Ureter (tissue), 1 donor: ENCODE measurements around the gene IVD. TPM values are rescaled to one million over a fixed set of nuclear protein-coding genes. Genes with fewer than 3 reads are reported as not detected.

Experiments used
- DNase-seq: peaks from one replicate; pipeline ENCODE4 v3.0.0-alpha.2; 2020; ENCODE audit warnings: low spot score
- total RNA-seq: library from RNA; stranded (reverse); gene quantifications from one replicate; pipeline ENCODE4 v1.2.4, GENCODE V29; 2023
- donor health status: DM: yes; HTN: yes; CAD: no.

Gene IVD
- total RNA-seq, 1 donor from 2014 or later, result 109 TPM

DNA sequence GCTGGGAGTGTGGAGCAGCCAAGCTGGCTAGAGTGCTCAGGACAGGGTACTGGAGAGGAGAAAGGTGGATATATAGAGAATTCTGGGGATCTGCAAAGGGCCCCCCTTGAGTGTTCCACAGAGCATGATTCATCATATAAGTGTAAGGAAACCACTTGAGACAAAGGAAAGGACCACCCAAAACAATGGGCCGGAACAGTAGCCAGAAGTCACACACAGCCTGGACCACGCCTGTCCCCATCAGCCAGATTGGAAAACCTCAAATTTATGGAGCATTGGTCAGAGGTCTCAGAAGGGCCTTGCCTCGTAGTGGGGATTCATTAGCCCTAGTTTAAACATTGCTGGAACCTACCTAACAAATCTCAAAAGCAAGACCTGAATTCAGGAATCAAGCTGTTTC, 28.0 kb upstream of the IVD start:
- DNase-seq, result no peak

DNA sequence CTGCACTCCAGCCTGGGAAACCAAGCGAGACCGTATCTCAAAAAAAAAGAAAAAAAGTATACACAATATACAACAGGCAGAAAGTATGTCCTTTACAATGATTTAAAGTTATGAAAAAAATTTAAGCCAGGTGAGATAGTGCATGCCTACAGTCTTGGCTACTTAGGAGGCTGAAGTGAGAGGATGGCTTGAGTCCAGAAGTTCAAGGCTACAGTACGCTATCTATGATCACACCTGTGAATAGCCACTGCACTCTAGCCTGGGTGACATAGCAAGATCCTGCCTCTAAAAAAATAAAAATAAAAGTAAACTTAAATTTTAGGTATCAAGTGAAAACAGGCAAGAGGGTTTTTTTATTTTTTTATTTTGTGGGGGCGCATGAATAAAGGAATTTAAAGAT, 26.2 kb upstream of the IVD start:
- DNase-seq, result no peak

DNA sequence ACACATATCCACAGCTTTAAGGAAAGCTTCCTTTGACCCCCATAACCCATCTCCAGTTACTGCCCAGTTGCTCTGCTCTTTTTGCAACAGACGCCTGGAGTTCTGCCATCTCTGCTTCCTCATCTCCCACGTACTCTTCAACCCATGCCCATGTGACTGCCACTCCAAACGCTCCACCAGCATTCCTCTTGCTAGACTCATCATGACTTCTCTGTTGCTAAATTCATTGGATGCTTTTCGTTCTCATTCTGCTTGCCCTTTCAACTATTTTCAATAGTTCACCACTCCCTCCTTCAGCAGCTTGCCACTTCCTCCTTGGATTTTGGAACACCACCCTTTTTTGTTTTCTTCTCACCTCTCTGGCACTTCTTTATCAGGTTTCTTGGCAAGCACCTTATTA, 25.7 kb upstream of the IVD start:
- DNase-seq, result peak; percentile 72

DNA sequence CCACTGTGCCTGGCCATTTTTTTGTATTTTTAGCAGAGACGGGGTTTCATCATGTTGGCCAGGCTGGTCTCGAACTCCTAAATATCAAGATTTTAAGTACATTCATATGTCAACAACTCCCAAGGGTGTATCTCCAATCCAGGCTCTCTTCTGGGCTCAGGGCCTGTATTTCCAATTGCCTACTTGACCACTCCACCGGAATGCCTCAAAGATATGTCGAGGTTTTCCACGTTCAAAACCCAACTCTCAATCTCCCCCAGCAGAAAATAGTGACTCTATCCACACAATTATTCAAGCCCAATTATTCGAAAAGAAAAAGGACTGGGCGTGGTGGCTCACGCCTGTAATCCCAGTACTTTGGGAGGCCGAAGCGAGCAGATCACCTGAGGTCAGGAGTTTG, 25.0 kb upstream of the IVD start:
- DNase-seq, result no peak

DNA sequence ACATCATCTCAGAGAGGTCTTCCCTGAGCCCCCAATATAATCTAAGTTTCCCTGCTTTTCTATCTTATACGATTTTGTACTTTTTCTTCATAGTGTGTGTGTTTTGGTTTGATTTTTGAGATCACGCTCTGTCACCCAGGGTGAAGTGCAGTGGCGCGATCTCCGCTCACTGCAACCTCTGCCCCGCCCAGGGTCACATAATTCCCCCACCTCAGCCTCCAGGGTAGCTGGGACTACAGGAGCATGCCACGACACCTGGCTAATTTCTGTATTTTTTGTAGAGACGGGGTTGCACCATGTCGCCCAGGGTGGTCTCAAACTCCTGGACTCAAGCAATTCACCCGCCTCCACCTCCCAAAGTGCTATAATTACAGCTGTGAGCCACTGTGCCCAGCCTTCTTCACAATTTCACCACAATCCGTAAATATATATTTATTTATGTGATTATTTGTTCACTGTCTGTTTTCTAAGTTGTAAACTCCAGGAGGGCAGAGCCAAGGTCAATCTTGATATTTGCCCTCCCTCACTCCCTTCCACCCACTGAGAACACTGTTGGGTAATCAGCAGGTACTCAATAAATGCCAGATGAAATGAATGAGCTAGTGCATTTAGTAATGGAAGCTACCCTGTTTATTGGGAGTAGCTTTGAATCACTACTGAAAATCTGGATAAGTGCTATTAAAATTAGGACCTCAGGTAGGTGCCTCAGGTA, 23.6 kb upstream of the IVD start:
- DNase-seq, result no peak

DNA sequence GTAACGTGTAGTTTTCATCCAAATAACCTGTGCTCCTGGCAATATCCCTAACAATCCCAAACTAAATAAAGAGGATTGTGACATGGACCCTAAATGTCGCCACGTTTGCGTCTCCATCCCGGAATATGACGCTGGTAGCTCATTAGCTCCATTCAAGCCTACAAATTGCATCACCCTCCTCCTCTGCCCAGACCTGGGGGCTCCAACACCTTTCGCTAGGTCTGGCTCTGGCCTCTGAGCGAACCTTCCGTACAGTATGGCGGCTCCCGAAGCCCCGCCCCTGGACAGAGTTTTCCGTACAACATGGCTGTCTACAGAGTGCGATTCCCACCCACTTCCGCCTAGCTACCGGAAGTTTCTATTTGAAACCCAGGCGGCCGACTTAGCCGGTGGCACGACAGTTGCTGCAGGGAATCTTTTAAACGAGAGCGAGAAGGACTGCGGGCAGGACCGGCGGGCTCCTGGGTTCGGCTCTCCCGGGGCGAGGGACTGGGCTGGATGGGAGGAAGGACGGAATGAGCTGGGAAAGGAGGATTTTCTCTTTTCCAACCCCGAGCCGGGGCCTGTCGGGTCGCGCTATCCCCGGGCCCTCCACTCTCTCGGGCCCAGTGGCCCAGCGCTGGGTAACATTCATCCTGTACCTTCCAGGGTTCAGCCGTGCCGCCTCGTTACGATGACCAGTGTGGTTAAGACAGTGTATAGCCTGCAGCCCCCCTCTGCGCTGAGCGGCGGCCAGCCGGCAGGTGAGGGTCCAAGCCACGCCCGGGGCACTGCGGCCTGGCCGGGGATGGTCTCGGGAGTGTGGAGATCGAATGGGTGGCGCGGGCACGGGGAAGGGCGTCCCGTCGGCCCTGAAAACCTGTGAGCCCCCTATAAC, 22.8 kb upstream of the IVD start, which contains the start of gene KNSTRN:
KNSTRN (plus strand) TSS at position 142 of the 877 bp plus-strand sequence; CDS start at position 257, 115 bp downstream.
- peak; percentile 93 for DNase-seq

DNA sequence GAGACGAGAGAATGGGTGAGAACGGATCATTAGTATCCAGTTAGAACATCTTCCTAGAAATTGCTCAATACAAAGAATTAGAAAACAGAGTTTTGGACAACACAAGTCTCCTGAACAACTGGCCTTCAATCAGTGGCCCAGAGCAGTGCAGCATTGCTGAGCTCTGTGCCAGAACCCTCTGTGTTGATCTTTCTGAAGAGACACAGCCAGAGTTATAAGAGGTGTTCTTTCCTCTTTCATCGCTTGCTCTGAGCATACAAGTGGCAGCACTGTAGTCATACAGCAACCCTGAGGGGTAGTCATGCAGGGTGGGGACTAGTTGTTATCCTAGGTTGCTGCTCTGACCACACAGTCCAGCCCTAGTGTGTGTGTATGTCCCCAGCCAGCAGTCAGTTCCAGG, 19.1 kb upstream of the IVD start:
- no peak for DNase-seq

DNA sequence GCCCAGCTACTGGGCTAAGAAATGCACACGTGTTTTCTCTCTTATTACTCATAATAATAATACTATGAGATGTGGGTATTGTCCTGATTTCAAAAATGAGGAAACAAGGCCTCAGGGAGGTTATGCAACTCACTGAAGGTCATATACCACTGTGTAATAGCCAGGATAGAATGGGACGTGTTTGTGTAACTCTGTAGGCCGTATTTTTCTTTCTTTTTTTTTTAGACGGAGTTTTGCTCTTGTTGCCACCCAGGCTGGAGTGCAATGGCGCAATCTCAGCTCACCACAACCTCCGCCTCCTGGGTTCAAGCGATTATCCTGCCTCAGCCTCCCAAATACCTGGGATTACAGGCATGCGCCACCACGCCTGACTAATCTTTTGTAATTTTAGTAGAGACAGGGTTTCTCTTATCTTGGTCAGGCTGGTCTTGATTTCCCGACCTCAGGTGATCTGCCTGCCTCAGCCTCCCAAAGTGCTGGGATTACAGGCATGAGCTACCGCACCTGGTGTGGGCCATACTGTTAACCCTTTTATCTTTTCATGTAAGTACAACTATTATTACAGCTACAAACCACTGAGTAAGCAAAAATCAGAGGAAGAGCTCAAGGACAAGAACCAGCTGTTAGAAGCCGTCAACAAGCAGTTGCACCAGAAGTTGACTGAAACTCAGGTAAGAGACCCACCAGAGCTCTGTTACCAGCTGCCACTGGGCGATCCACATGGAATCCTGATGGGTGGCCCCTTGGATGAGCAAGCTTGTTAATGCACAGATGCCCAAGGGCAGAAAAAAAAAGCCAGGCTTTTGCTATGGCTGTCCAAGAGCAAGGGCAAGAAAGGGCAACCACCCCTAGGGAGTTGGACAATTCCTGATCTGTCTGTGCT, 16.4 kb upstream of the IVD start:
- no peak for DNase-seq

DNA sequence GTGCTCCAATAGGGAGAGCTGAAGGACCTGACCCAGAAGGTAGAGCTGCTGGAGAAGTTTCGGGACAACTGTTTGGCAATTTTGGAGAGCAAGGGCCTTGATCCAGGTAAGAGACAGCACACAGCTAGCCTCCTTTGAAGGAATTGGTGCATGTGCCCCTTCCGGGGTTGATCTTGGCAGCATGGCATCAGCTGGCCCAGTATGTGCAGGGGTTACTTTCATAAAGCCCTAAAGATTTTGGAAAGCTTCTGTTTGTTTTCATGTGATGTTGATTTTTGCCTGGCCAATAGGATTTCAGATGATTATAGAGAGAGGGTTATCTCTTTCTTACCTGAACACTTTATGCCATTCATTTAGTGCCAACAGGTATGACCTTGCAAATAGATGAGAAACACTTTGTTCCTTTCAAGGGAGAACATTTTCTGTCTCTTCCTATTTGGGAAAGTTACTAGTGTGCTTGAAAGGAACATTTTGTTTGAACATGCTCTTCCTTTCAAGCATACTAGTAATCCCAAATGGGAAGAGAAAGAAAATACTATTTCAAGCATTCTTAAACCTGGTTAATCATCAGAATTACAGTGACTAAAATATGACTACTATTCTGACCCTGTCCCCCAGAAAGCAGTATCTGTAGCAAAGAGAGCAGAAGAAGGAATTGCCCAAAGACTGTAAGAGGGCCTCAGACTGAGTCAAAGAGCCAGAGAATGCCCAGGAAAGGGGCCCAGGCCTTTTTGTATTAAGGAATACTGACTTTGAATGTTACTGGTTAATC, 15.6 kb upstream of the IVD start:
- DNase-seq, result no peak

DNA sequence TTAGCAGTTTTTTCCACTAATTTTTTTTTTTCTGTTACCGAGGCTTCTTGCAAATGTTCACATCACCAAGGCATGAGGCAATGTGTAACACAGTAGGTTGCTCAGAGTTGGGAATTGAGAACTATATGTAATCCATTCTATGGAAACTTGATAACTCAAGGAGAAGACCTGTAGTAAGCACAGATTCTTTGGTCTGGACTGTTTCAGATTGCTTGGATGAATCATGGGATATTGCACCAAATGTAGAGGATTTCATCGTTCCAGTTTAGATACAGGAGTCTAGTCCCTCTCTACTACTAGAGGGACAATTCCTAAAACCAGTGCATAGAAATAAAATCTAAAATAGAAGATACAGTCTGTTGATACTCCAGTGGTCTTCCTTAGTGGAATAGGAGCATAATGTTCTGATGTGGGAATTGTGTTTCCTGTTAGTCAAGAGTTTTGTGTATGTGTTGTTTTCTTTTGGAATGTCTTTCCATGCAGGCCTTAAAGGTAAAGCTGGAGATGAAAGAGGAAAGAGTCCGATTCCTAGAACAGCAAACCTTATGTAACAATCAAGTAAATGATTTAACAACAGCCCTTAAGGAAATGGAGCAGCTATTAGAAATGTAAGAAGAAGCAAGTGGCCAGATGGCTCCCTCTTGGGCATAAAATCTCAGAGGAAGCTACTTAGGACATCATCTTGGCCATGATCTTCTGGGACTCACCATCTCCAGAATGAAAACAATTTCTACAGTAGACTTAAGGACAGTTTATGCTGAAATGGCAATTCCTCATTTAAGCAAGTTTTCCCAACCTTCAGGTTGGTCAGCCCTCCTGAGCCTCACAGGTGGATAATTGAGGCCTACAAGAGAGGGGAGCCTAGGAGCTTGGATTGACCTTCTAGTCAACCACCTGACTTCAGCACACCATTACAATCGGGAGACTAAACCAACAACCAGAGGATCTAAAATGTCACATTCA, 12.3 kb upstream of the IVD start:
- no peak for DNase-seq

DNA sequence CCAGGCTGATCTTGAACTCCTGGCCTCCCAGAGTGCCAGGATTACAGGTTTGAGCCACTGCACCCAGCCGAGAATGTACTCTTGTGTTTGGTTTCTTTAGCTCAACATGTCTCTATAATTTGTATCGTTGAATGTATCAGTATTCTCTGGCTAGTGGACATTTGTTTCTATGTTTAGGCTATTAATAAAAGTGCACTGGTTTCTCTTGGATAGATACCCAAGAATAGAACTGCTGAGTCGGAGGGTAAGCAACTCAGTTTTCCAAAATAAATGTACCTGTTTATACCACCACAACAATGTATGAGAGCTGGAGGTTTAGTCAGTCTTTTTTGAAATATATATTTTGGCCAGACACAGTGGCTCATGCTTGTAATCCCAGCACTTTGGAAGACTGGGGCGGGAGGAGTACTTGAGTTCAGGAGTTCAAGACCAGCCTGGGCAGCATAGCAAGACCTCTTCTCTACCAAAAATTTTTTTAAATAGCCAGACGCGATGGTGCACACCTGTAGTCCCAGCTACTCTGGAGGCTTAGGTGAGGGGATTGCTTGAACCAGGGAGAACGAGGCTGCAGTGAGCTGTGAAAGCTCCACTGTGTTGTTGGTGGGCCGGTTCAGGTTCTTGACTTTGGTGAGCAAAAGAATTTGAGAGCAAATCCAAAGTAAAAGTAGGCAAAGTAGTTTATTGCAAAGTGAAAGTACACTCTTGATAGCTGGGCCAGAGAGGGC, 7.7 kb upstream of the IVD start:
- DNase-seq, result no peak

DNA sequence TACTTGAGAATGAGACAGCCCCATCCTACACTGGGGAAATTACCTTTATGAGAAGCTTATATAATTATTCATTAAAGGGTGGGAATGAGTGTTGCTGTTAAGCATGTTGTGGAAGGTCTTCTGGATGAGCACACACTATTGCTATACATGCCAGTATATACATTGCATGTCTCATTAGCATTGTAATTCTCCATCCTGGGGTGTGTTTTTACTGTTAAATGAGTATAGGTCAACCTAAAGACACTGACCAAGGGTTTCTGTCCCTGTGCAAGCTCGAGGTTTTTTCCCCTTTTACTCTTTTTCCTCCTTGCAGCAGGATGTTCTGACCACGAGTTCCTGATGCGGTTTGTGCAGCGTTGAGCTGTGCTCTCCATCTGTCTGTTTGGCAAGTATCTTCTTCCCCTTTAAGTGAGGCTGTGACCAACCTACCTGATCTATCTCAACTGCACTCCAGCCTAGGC, 7.2 kb upstream of the IVD start:
- no peak for DNase-seq

DNA sequence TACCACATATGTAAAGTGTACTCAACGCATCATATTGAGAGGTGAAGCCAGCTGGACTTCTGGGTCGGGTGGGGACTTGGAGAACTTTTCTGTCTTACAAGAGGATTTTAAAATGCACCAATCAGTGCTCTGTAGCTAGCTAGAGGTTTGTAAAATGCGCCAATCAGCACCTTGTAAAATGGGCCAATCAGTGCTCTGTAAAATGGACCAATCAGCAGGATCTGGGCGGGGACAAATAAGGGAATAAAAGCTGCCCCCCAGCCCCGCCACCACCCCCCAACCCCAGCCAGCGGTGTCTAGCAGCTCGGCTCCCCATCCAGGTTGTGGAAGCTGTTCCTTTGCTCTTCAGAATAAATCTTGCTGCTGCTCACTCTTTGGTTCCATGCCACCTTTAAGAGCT, 6.2 kb upstream of the IVD start:
- DNase-seq, result no peak

DNA sequence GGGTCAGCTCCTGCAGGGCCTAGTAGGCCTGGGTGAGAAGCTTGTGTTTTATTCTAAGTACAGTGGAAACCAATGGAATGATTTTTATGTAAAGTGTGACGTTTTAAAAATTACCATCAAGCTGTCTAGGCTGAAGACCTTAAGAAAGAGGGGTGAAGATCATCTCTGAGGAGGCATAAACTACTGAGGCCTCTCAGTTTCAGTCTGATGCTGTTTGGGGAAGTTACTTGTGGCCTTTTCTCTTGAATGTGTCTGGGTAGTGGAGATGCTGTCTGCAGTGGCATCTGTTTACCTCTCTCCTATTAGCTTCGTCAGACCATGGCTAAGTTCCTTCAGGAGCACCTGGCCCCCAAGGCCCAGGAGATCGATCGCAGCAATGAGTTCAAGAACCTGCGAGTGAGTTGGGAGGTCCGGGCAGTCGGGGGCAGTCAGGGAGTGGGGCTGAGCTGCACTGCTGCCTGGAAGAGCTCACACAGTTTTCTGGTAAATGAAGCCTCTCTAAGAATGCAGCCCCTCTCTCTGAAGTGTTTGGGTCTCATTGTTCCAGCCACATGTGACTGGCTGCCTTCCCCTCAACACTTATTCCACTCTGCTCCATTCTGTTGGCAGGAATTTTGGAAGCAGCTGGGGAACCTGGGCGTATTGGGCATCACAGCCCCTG, 1.9 kb downstream of the IVD start:
- DNase-seq, result no peak

DNA sequence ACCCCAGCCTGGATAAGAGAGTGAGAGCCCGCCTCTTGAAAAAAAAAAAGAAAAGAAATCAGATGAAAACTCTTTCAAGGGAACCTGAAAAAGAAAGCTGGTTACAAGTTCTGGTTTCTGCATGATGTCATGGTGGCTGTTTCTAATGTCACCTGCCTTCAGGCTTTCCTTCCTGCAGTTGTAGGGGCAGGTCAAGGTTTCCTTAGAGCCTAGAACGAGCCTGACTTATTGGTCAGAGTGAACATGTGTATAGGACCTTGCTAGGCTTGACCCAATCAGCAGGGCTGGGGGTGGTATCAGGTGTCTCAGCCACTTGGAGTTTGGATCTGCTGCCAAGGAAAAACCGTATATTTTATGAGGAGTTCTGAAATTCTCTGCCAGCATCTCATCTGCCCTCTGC, 3.8 kb downstream of the IVD start:
- no peak for DNase-seq

DNA sequence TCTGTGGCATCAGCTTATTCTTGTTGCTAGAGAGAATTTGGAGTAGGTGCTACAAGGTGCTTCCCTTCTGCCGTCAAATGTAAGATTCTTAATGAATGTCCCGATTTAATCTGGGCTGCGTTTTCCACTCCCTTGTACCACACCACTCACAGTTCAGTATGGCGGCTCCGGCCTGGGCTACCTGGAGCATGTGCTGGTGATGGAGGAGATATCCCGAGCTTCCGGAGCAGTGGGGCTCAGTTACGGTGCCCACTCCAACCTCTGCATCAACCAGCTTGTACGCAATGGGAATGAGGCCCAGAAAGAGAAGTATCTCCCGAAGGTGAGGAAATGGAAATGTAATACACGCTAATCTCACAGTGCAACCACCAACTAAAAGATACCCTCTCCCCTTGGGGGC, 4.9 kb downstream of the IVD start:
- no peak for DNase-seq

DNA sequence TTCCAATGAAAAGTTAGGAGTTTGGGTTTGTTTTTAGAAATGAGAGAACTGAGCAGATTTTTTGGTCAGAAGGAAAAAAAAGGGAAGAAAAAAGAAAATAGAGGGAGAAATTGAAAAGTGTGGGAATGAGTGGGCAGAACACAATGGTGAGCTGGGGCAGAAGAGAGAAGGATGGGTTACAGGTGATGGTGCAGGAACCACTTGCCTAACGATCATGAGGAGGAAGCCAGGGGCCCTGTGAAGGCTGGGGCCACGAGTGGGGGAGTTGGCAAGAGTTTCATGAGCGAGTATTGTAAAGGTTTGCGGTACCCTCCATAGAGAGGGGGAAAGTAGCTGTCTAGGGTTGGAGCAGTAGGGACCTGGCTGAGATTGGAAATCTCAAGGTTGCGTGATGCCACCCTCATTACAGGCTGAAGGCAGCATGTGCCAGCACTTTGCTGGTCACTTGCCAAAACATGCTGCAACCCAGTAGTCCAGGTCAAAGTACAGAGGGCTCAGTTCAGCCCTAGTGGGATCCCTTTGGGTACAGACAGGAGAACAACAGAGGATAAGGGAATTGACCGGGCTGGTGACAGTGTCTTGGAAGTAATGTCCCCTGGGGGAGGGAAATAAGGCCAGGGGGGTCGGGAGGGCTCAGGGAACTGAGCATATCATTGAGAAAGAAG, 6.6 kb downstream of the IVD start:
- DNase-seq, result no peak

DNA sequence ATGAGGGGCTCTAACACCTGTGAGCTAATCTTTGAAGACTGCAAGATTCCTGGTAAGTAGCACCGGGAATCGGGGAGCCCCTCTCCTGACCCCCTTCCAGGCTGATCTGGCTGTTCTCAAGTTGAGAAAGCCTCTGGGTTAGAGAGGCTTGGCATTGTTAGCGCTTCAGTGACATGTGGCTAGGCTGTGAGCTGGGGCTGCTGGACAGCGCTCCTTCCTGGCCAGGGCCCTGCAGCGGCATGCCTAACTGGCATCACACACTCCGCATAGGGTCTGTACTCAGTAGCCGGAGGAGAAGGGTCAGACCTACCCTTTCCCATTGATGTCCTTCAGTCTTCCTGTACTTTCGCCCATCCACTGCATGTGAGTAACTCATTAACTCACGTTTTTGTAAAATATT, 7.4 kb downstream of the IVD start:
- no peak for DNase-seq
